Adrenal gland (tissue), 5 donors: ENCODE results near the gene PAPSS1.

Experiments used
- CTCF ChIP-seq, 6 experiments: fragments of 450-650 bp in 4 of 6; fragments of 200-600 bp in 2 of 6; sonication (generic) in 1 of 6; IDR thresholded peaks; 1 replicate in 5 of 6; 2 replicates in 1 of 6; pipeline versions ENCODE4 v1.5.1 to v1.8.0; 2016 to 2021; ENCODE audit warnings: antibody characterized with exemption in 6 of 6, mild to moderate bottlenecking in 2 of 6, moderate library complexity in 1 of 6
- POLR2A ChIP-seq, 2 donors: fragments of 450-650 bp; IDR thresholded peaks; one replicate each; pipeline ENCODE4 v1.6.1; 2017; ENCODE audit warnings: antibody characterized with exemption in 2 of 2, mild to moderate bottlenecking in 2 of 2, moderate library complexity in 1 of 2
- donor health status: DM: no; HTN: no; CAD: no.

- TF ChIP-seq CTCF (IDR thresholded peaks at IDR 0.05) (no peak), POLR2A (IDR thresholded peaks at IDR 0.05) (no peak)
These were observed 8.2 kb downstream of the PAPSS1 start for GRCh38 chr4:107711831-107712230.
